IMR-90 (cell line): ENCODE data around the gene SP3. TPM values are rescaled to one million over a fixed set of nuclear protein-coding genes. Genes with fewer than 3 reads are reported as not detected.

Experiments
- ATAC-seq: fragments of 200-7000 bp; cut with Tn5 transposase; 2 replicates; pipeline ENCODE4 v1.9.1; 2020; ENCODE audit warnings: low read depth, mild to moderate bottlenecking, moderate library complexity
- BruUV-seq: library from RNA; stranded (reverse); fragments of 400-500 nt; replicated peaks from 2 replicates; lab custom pipeline; 2021; lab: Mats Ljungman, UMichigan
- CTCF ChIA-PET: fragments of 300-600 bp; formaldehyde crosslinking; extraction: SDS; loops from one replicate; lab custom pipeline; 2021; ENCODE audit warnings: antibody characterized with exemption; lab: Yijun Ruan, JAX
- POLR2A ChIA-PET: fragments of 300-600 bp; sonication (Branson Sonifier 250); formaldehyde crosslinking; loops from one replicate; lab custom pipeline; 2022; ENCODE audit warnings: antibody characterized with exemption; ENCODE audit not compliant: unreplicated experiment; lab: Charles Lee
- DNase-seq: peaks from one replicate; pipeline ENCODE4 v3.0.0; 2013
- H2AFZ ChIP-seq: replicated peaks from 2 replicates; pipeline ENCODE3; 2013; ENCODE audit warnings: low read length, mild to moderate bottlenecking; ENCODE audit not compliant: poor library complexity
- H2AK5ac ChIP-seq: 2 replicates; pipeline ENCODE4 v1.6.1; 2013; ENCODE audit warnings: low read depth, low read length, inconsistent platforms
- H2AK9ac ChIP-seq: replicated peaks from 2 replicates; pipeline ENCODE3; 2013; ENCODE audit warnings: mild to moderate bottlenecking, low read depth, low read length, moderate library complexity; ENCODE audit not compliant: poor library complexity
- H2BK120ac ChIP-seq: 2 replicates; pipeline ENCODE4 v1.6.1; 2013; ENCODE audit warnings: low read depth, low read length, inconsistent platforms
- H2BK15ac ChIP-seq: 3 replicates; pipeline ENCODE4 v1.6.1; 2013; ENCODE audit warnings: low read depth, low read length, inconsistent platforms
- H2BK20ac ChIP-seq: 2 replicates; pipeline ENCODE4 v1.6.1; 2013; ENCODE audit warnings: low read depth, mild to moderate bottlenecking, inconsistent platforms, low read length, moderate library complexity
- H2BK5ac ChIP-seq: 2 replicates; pipeline ENCODE4 v1.6.1; 2013; ENCODE audit warnings: mild to moderate bottlenecking, low read depth, low read length, inconsistent platforms; ENCODE audit not compliant: poor library complexity, severe bottlenecking
- H3K14ac ChIP-seq: replicated peaks from 2 replicates; pipeline ENCODE4 v1.6.1; 2013; ENCODE audit warnings: low read depth, low read length, inconsistent platforms
- H3K18ac ChIP-seq: 2 replicates; pipeline ENCODE4 v1.6.1; 2013; ENCODE audit warnings: low read depth, low read length, control low read depth
- H3K23ac ChIP-seq: 2 replicates; pipeline ENCODE4 v1.6.1; 2013; ENCODE audit warnings: low read depth, low read length, inconsistent platforms
- H3K27ac ChIP-seq: 2 replicates; pipeline ENCODE4 v1.5.1; 2013; ENCODE audit warnings: mild to moderate bottlenecking, control low read depth, low read length; ENCODE audit not compliant: insufficient read depth
- H3K27me3 ChIP-seq: 2 replicates; pipeline ENCODE4 v1.6.1; 2013; ENCODE audit warnings: low read length; ENCODE audit not compliant: control insufficient read depth, insufficient read depth
- H3K36me3 ChIP-seq: 2 replicates; pipeline ENCODE4 v1.6.1; 2013; ENCODE audit warnings: low read length, mixed read lengths; ENCODE audit not compliant: control insufficient read depth, insufficient read depth
- H3K4ac ChIP-seq: 2 replicates; pipeline ENCODE4 v1.6.1; 2013; ENCODE audit warnings: low read depth, low read length, inconsistent platforms
- H3K4me1 ChIP-seq: 2 replicates; pipeline ENCODE4 v1.6.1; 2013; ENCODE audit warnings: low read length, mixed read lengths; ENCODE audit not compliant: control insufficient read depth, insufficient read depth
- H3K4me2 ChIP-seq: 2 replicates; pipeline ENCODE4 v1.6.1; 2013; ENCODE audit warnings: low read depth, mild to moderate bottlenecking, control low read depth, low read length, moderate library complexity
- H3K4me3 ChIP-seq: 2 replicates; pipeline ENCODE4 v1.5.1; 2013; ENCODE audit warnings: low read depth, mild to moderate bottlenecking, control low read depth, low read length, moderate library complexity; ENCODE audit not compliant: insufficient read depth
- H3K56ac ChIP-seq: 2 replicates; pipeline ENCODE4 v1.6.1; 2013; ENCODE audit warnings: low read length, inconsistent platforms; ENCODE audit not compliant: insufficient read depth; ENCODE audit errors: extremely low read depth
- H3K79me1 ChIP-seq, 2 experiments: 2 replicates each; pipeline ENCODE4 v1.6.1; 2013; ENCODE audit warnings: low read length in 2 of 2, inconsistent platforms in 1 of 2, low read depth in 1 of 2
- H3K9ac ChIP-seq: 2 replicates; pipeline ENCODE4 v1.6.1; 2013; ENCODE audit warnings: low read depth, low read length, control low read depth
- H3K9me1 ChIP-seq: 2 replicates; pipeline ENCODE4 v1.6.1; 2013; ENCODE audit warnings: low read length, inconsistent platforms; ENCODE audit not compliant: insufficient read depth
- H3K9me3 ChIP-seq: 2 replicates; pipeline ENCODE4 v1.6.1; 2013; ENCODE audit warnings: low read length; ENCODE audit not compliant: control insufficient read depth, insufficient read depth
- H4K20me1 ChIP-seq: 2 replicates; pipeline ENCODE4 v1.6.1; 2013; ENCODE audit warnings: low read length, inconsistent platforms; ENCODE audit not compliant: insufficient read depth
- H4K5ac ChIP-seq: 2 replicates; pipeline ENCODE4 v1.6.1; 2013; ENCODE audit warnings: mild to moderate bottlenecking, low read depth, low read length, control low read depth
- H4K8ac ChIP-seq, 2 experiments: 2 replicates each; pipeline ENCODE4 v1.6.1; 2013; ENCODE audit warnings: low read depth in 2 of 2, low read length in 2 of 2, control low read depth in 1 of 2, inconsistent platforms in 1 of 2
- H4K91ac ChIP-seq: 2 replicates; pipeline ENCODE4 v1.6.1; 2013; ENCODE audit warnings: low read depth, low read length, inconsistent platforms; ENCODE audit not compliant: insufficient read depth
- BHLHE40 ChIP-seq: fragments of 150-350 bp; IDR thresholded peaks from 2 replicates; pipeline ENCODE4 v1.6.1; 2016; ENCODE audit warnings: mild to moderate bottlenecking, low read depth, low read length
- CEBPB ChIP-seq: IDR thresholded peaks from 2 replicates; pipeline ENCODE4 v1.6.1; 2012; ENCODE audit warnings: low read depth, low read length, improper control_type of control experiment
- CHD1 ChIP-seq: IDR thresholded peaks from 2 replicates; pipeline ENCODE4 v1.6.1; 2012; ENCODE audit warnings: low read depth, low read length, improper control_type of control experiment
- ELK1 ChIP-seq: fragments of 150-350 bp; IDR thresholded peaks from 2 replicates; pipeline ENCODE4 v1.6.1; 2016; ENCODE audit warnings: low read depth, mild to moderate bottlenecking, low read length, moderate library complexity, borderline replicate concordance
- MAFK ChIP-seq: IDR thresholded peaks from 2 replicates; pipeline ENCODE4 v1.6.1; 2012; ENCODE audit warnings: low read depth, low read length, improper control_type of control experiment
- MAZ ChIP-seq: IDR thresholded peaks from 2 replicates; pipeline ENCODE4 v1.6.1; 2012; ENCODE audit warnings: low read depth, mild to moderate bottlenecking, low read length, improper control_type of control experiment, moderate library complexity, borderline replicate concordance
- NFE2L2 ChIP-seq: fragments of 150-350 bp; IDR thresholded peaks from 2 replicates; pipeline ENCODE4 v1.6.1; 2016; ENCODE audit warnings: low read depth, mild to moderate bottlenecking, low read length
- POLR2A ChIP-seq: IDR thresholded peaks from 2 replicates; pipeline ENCODE4 v1.6.1; 2012; ENCODE audit warnings: mild to moderate bottlenecking, low read depth, low read length
- RCOR1 ChIP-seq: IDR thresholded peaks from 2 replicates; pipeline ENCODE4 v1.6.1; 2012; ENCODE audit warnings: mild to moderate bottlenecking, low read length, improper control_type of control experiment; ENCODE audit not compliant: insufficient replicate concordance
- whole genome bisulfite sequencing, 2 experiments: methylation state at CpG; one replicate each; pipeline versions ENCODE4 v1.1.5 to v1.1.7; 2013; ENCODE audit warnings: missing lambda C conversion rate in 2 of 2; ENCODE audit not compliant: insufficient read length in 1 of 2; ENCODE audit errors: extremely low coverage in 2 of 2; 5-methylcytosine and 5-hydroxymethylcytosine counted together
- dilution Hi-C: fragments of 300-500 bp; cut with HindIII; formaldehyde crosslinking; loops from one replicate; pipeline ENCODE4 v1.14.3; 2018; ENCODE audit warnings: low sequenced_read_pairs; ENCODE audit not compliant: unreplicated experiment
- in situ Hi-C: fragments of 300-500 bp; cut with MboI; formaldehyde crosslinking; loops from 3 replicates; pipeline ENCODE4 v1.14.3; 2019; ENCODE audit warnings: low sequenced_read_pairs, inconsistent platforms, mixed read lengths
- intact Hi-C: fragments of 100-400 bp; cut with micrococcal nuclease; formaldehyde crosslinking; loops from 2 replicates; pipeline ENCODE4 v1.10.0; 2022
- polyA plus RNA-seq, 3 experiments: library from polyadenylated mRNA; depleted of rRNA; stranded (reverse); fragments of >200 nt; gene quantifications; 2 replicates each; pipeline ENCODE4 v1.2.3, GENCODE V29; 2012; ENCODE audit warnings: low replicate concordance in 1 of 3
- total RNA-seq: library from RNA; depleted of rRNA; stranded (reverse); fragments of >200 nt; gene quantifications from 2 replicates; pipeline ENCODE4 v1.2.3, GENCODE V29; 2012

Gene SP3
- total and polyA plus RNA-seq, 2 of the 4 experiments (the other 2 are of a cell fraction): 26.7 to 136 TPM

DNA sequence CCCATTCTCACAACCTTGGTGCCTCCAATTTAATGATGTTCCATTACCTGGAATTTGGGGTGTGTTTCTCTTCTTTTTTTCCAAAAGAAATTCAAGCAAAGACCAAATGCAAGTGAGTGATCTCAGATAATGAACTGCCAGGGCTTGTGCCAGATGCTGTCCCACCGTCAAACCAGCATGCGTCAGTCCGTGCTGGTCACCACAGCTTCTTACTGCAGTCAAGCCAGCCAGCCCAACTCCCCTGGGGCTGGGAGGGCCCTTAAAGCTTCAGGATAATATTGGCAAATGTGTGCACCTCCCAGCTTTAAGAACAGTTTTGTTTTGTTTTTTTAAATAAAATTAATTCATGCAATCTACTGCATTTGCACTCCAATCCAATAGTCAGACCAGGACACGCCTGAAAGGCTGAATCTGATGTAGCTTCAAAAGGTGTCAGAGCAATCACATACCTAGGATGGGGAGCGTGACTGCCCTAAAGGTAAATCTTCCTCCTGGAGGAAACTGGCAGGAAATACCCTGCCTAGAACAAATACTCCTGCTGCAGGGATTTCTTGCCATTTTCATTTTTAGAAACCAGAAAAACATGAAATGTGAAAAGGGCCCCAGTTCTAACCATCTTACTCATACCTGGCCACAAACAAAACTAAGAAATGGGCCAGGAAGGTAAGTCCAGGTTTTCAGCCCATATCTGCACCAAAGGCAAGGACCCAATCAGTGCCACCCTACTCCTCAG, 26.8 kb upstream of the SP3 start:
- H3K9me3 ChIP-seq: no peaks in the 10 kb centered on the region
- intact Hi-C loops: no loop called here
- no peak for ATAC-seq

More for the DNA sequence above, 26.8 kb upstream of the SP3 start:
- no peak overlapping the region for H2AK5ac ChIP-seq
- peaks cover 8% of the 10 kb centered on the region for H3K4me1 ChIP-seq
- TF ChIP-seq POLR2A: no peak
- no peak for TF ChIP-seq CHD1
- TF ChIP-seq CEBPB: no peak
- TF ChIP-seq RCOR1: no peak
- no peak for TF ChIP-seq NFE2L2
- TF ChIP-seq MAFK: no peak
- no peak for TF ChIP-seq MAZ
- no peak for TF ChIP-seq BHLHE40
- no peak for TF ChIP-seq ELK1
- H3K27me3 ChIP-seq: peaks cover 4% of the 10 kb centered on the region; the same call in 1 of the 2 replicates
- H2BK120ac ChIP-seq: no peak overlapping the region
- no peak overlapping the region for H3K9ac ChIP-seq
- in situ Hi-C loops (no loop called here), dilution Hi-C loops (no loop called here)
- H3K4me2 ChIP-seq: peak overlapping the region; percentile 19; the same call in 1 of the 2 replicates
- BruUV-seq: no TSS peak
- H4K8ac ChIP-seq: no peak overlapping the region
- no peak overlapping the region for H2BK5ac ChIP-seq
- peak; percentile 25 for DNase-seq
- no peaks in the 10 kb centered on the region for H3K36me3 ChIP-seq
- ChIA-PET POLR2A (no interaction called here), CTCF (no interaction called here)
- H2AFZ ChIP-seq: no peak overlapping the region
- H2BK15ac ChIP-seq: no peak overlapping the region
- no peak overlapping the region for H4K5ac ChIP-seq
- H3K27ac ChIP-seq: no peak overlapping the region
- no peak overlapping the region for H3K23ac ChIP-seq
- no peak overlapping the region for H3K4me3 ChIP-seq
- 0 out of 2 replicates have a peak overlapping the region, but pooled peaks have one; percentile 2 for H3K14ac ChIP-seq
- no peak overlapping the region for H2BK20ac ChIP-seq
- H3K4ac ChIP-seq: no peak overlapping the region
- H3K56ac ChIP-seq: no peak overlapping the region
- H3K9me1 ChIP-seq: no peaks in the 10 kb centered on the region
- no peak overlapping the region for H2AK9ac ChIP-seq
- H4K91ac ChIP-seq: no peak overlapping the region
- no peaks in the 10 kb centered on the region for H4K20me1 ChIP-seq
- no peaks in the 10 kb centered on the region for H3K79me1 ChIP-seq
- WGBS, 2 experiments: no CpG with 5 or more reads among the region's 5 CpGs
- H3K18ac ChIP-seq: peak overlapping the region; percentile 14; the same call in 1 of the 2 replicates
